Astrocyte (in vitro differentiated cells and primary cell): ENCODE results near the gene RASSF3. TPM values are rescaled to one million over a fixed set of nuclear protein-coding genes. Genes with fewer than 3 reads are reported as not detected.

Source experiments
- DNase-seq: peaks from one replicate; pipeline ENCODE4 v3.0.0-alpha.2; 2010; ENCODE audit warnings: low read depth
- FAIRE-seq: peaks from 2 replicates; lab custom pipeline; 2011; peaks lifted over from hg19 to GRCh38; lab: Jason Lieb, UNC
- H2AFZ ChIP-seq: 2 replicates; pipeline ENCODE4 v1.6.0; 2012; ENCODE audit warnings: low read depth, low read length, inconsistent platforms
- H3K27ac ChIP-seq: 2 replicates; pipeline ENCODE4 v1.5.1; 2011; ENCODE audit warnings: low read depth, low read length, inconsistent platforms
- H3K27me3 ChIP-seq: 2 replicates; pipeline ENCODE4 v1.6.0; 2011; ENCODE audit warnings: low read length, inconsistent platforms; ENCODE audit not compliant: insufficient read depth
- H3K36me3 ChIP-seq: 2 replicates; pipeline ENCODE4 v1.5.1; 2011; ENCODE audit warnings: low read length, inconsistent platforms; ENCODE audit not compliant: insufficient read depth
- H3K4me1 ChIP-seq: 2 replicates; pipeline ENCODE4 v1.5.1; 2011; ENCODE audit warnings: low read length, inconsistent platforms; ENCODE audit not compliant: insufficient read depth
- H3K4me2 ChIP-seq: 2 replicates; pipeline ENCODE4 v1.6.0; 2012; ENCODE audit warnings: low read length, inconsistent platforms
- H3K4me3 ChIP-seq: 2 replicates; pipeline ENCODE4 v1.5.1; 2011; ENCODE audit warnings: low read depth, mild to moderate bottlenecking, low read length, inconsistent platforms; ENCODE audit not compliant: insufficient read depth
- H3K79me2 ChIP-seq: 2 replicates; pipeline ENCODE4 v1.6.0; 2012; ENCODE audit warnings: mild to moderate bottlenecking, low read length, inconsistent platforms; ENCODE audit not compliant: insufficient read depth
- H3K9ac ChIP-seq: 2 replicates; pipeline ENCODE4 v1.6.0; 2012; ENCODE audit warnings: mild to moderate bottlenecking, low read length, inconsistent platforms
- H3K9me3 ChIP-seq: 2 replicates; pipeline ENCODE4 v1.5.1; 2012; ENCODE audit warnings: low read depth, mild to moderate bottlenecking, low read length, inconsistent platforms; ENCODE audit not compliant: insufficient read depth
- H4K20me1 ChIP-seq: 2 replicates; pipeline ENCODE4 v1.6.0; 2012; ENCODE audit warnings: low read length, inconsistent platforms; ENCODE audit not compliant: insufficient read depth
- H3K27ac Mint-ChIP-seq: one replicate; pipeline ENCODE4 v1.8.0; 2021; ENCODE audit warnings: mild to moderate bottlenecking, mixed read lengths; ENCODE audit not compliant: unreplicated experiment
- H3K27me3 Mint-ChIP-seq: one replicate; pipeline ENCODE4 v1.8.0; 2021; ENCODE audit warnings: low read depth, mixed read lengths; ENCODE audit not compliant: unreplicated experiment
- H3K36me3 Mint-ChIP-seq: one replicate; pipeline ENCODE4 v1.8.0; 2021; ENCODE audit warnings: low read depth, mixed read lengths; ENCODE audit not compliant: unreplicated experiment
- H3K4me1 Mint-ChIP-seq: one replicate; pipeline ENCODE4 v1.8.0; 2021; ENCODE audit warnings: low read depth, mixed read lengths; ENCODE audit not compliant: unreplicated experiment
- H3K4me3 Mint-ChIP-seq: one replicate; pipeline ENCODE4 v1.8.0; 2021; ENCODE audit warnings: mild to moderate bottlenecking, moderate library complexity, mixed read lengths; ENCODE audit not compliant: unreplicated experiment
- H3K9me3 Mint-ChIP-seq: one replicate; pipeline ENCODE4 v1.8.0; 2021; ENCODE audit warnings: mild to moderate bottlenecking, mixed read lengths; ENCODE audit not compliant: unreplicated experiment
- EZH2 ChIP-seq: IDR thresholded peaks from 2 replicates; pipeline ENCODE4 v1.6.1; 2012; ENCODE audit warnings: mild to moderate bottlenecking, low read length, inconsistent platforms; ENCODE audit not compliant: insufficient read depth
- total RNA-seq: library from RNA; stranded (reverse); gene quantifications from 2 replicates; pipeline ENCODE4 v1.2.1, GENCODE V29; 2021
- TF ChIP-seq, protein P1 (sequence below): IDR thresholded peaks from 2 replicates; pipeline ENCODE4 v1.5.1; 2011; ENCODE audit warnings: low read depth, mild to moderate bottlenecking, inconsistent platforms, low read length, moderate library complexity; ENCODE audit not compliant: insufficient read depth

The RASSF3 gene
- total RNA-seq, 1 donor from 2014 or later, result 18.3 TPM

GRCh38 chr12:64683816-64684543 is 73.7 kb downstream of the RASSF3 start:
- H3K36me3 Mint-ChIP-seq, result peaks cover 10% of the 10 kb centered on the region
- H3K27ac Mint-ChIP-seq, result no peak overlapping the region
- H3K27me3 Mint-ChIP-seq, result no peaks in the 10 kb centered on the region
- H2AFZ ChIP-seq, result no peak overlapping the region
- no peak overlapping the region for H3K27ac ChIP-seq
- peaks cover 12% of the 10 kb centered on the region for H3K4me1 ChIP-seq
- peaks cover 3% of the 10 kb centered on the region for H3K9me3 Mint-ChIP-seq
- FAIRE-seq (no peak), DNase-seq (no peak)
- no peak overlapping the region for H3K9ac ChIP-seq
- no peak for TF ChIP-seq EZH2
- TF ChIP-seq, protein P1, sequence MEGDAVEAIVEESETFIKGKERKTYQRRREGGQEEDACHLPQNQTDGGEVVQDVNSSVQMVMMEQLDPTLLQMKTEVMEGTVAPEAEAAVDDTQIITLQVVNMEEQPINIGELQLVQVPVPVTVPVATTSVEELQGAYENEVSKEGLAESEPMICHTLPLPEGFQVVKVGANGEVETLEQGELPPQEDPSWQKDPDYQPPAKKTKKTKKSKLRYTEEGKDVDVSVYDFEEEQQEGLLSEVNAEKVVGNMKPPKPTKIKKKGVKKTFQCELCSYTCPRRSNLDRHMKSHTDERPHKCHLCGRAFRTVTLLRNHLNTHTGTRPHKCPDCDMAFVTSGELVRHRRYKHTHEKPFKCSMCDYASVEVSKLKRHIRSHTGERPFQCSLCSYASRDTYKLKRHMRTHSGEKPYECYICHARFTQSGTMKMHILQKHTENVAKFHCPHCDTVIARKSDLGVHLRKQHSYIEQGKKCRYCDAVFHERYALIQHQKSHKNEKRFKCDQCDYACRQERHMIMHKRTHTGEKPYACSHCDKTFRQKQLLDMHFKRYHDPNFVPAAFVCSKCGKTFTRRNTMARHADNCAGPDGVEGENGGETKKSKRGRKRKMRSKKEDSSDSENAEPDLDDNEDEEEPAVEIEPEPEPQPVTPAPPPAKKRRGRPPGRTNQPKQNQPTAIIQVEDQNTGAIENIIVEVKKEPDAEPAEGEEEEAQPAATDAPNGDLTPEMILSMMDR, result no peak
- no peak overlapping the region for H3K4me3 Mint-ChIP-seq
- no peak overlapping the region for H3K4me3 ChIP-seq
- peaks cover 4% of the 10 kb centered on the region for H4K20me1 ChIP-seq
- H3K4me2 ChIP-seq, result no peak overlapping the region
- no peaks in the 10 kb centered on the region for H3K9me3 ChIP-seq
- no peaks in the 10 kb centered on the region for H3K36me3 ChIP-seq
- H3K27me3 ChIP-seq, result no peaks in the 10 kb centered on the region
- H3K79me2 ChIP-seq, result peaks cover 12% of the 10 kb centered on the region
- peaks cover 15% of the 10 kb centered on the region for H3K4me1 Mint-ChIP-seq

GRCh38 chr12:64685050-64685449 is 74.8 kb downstream of the RASSF3 start:
- H3K27ac ChIP-seq, result no peak overlapping the region
- H3K4me1 ChIP-seq, result peaks cover 4% of the 10 kb centered on the region
- peaks cover 4% of the 10 kb centered on the region for H4K20me1 ChIP-seq
- FAIRE-seq (no peak), DNase-seq (no peak)
- Mint-ChIP-seq H3K36me3 (peaks cover 10% of the 10 kb centered on the region), H3K4me3 (no peak overlapping the region), H3K9me3 (peaks cover 3% of the 10 kb centered on the region), H3K27me3 (no peaks in the 10 kb centered on the region), H3K27ac (no peak overlapping the region), H3K4me1 (peaks cover 15% of the 10 kb centered on the region)
- H3K4me3 ChIP-seq, result no peak overlapping the region
- H2AFZ ChIP-seq, result no peak overlapping the region
- no peaks in the 10 kb centered on the region for H3K36me3 ChIP-seq
- H3K79me2 ChIP-seq, result peaks cover 12% of the 10 kb centered on the region
- H3K4me2 ChIP-seq, result no peak overlapping the region
- TF ChIP-seq EZH2, result no peak
- TF ChIP-seq, protein P1, result no peak
- no peak overlapping the region for H3K9ac ChIP-seq
- no peaks in the 10 kb centered on the region for H3K9me3 ChIP-seq
- H3K27me3 ChIP-seq, result no peaks in the 10 kb centered on the region

DNA sequence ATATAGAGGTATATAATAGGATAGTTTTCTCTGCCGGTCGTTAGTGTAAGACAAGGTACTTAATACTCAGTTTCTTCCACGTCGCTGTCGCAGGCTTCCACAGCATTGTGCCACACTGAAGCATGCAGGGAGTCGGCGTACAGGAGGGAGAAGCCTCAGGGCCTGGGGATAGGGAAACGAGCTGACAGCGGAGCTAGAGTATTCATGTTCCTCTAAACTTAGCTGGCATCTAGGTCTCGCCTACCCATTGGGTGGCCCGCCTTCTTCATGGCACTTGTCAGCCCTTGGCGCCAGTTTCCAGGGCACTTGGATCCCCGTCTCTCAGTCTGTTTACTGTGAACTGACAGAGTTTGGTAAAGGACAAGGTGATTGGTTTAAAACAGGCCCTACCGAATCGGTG is 75.3 kb downstream of the RASSF3 start:
- Histone ChIP-seq H3K4me2 (no peak overlapping the region), H3K9ac (no peak overlapping the region), H3K9me3 (no peaks in the 10 kb centered on the region), H2AFZ (no peak overlapping the region), H3K4me1 (no peaks in the 10 kb centered on the region), H3K27ac (no peak overlapping the region), H3K79me2 (peaks cover 12% of the 10 kb centered on the region), H3K4me3 (no peak overlapping the region), H3K27me3 (no peaks in the 10 kb centered on the region), H3K36me3 (no peaks in the 10 kb centered on the region), H4K20me1 (peaks cover 4% of the 10 kb centered on the region)
- Mint-ChIP-seq H3K27ac (no peak overlapping the region), H3K9me3 (peaks cover 3% of the 10 kb centered on the region), H3K36me3 (peaks cover 10% of the 10 kb centered on the region), H3K4me3 (no peak overlapping the region), H3K4me1 (peaks cover 15% of the 10 kb centered on the region), H3K27me3 (no peaks in the 10 kb centered on the region)
- FAIRE-seq (no peak), DNase-seq (no peak)
- TF ChIP-seq, protein P1, result no peak
- no peak for TF ChIP-seq EZH2
